Measurements from ENCODE around the gene MAPK1.

MAPK1 gene

GRCh38 chr22:21904250-21904789 is 36.9 kb upstream of the MAPK1 start:
- no peak for ATAC-seq
- TF ChIP-seq ZNF70 (CRISPR knock-in tag; IDR thresholded peaks at IDR 0.05) (no peak), ZC3H10 (CRISPR knock-in tag; IDR thresholded peaks at IDR 0.05) (no peak), ARNTL (CRISPR knock-in tag; IDR thresholded peaks at IDR 0.05; ENCODE audit: borderline replicate concordance, low read depth) (no peak), ZNF565 (CRISPR knock-in tag; conservative IDR thresholded peaks at IDR 0.05; ENCODE audit: low read depth) (no peak)
- TF ChIP-seq, protein P1, sequence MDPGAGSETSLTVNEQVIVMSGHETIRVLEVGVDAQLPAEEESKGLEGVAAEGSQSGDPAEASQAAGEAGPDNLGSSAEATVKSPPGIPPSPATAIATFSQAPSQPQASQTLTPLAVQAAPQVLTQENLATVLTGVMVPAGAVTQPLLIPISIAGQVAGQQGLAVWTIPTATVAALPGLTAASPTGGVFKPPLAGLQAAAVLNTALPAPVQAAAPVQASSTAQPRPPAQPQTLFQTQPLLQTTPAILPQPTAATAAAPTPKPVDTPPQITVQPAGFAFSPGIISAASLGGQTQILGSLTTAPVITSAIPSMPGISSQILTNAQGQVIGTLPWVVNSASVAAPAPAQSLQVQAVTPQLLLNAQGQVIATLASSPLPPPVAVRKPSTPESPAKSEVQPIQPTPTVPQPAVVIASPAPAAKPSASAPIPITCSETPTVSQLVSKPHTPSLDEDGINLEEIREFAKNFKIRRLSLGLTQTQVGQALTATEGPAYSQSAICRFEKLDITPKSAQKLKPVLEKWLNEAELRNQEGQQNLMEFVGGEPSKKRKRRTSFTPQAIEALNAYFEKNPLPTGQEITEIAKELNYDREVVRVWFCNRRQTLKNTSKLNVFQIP (CRISPR knock-in tag; IDR thresholded peaks at IDR 0.05; ENCODE audit: borderline replicate concordance, low read depth): no peak

GRCh38 chr22:21903283-21903682 is 35.8 kb upstream of the MAPK1 start:
- TF ChIP-seq ARNTL (CRISPR knock-in tag; IDR thresholded peaks at IDR 0.05; ENCODE audit: borderline replicate concordance, low read depth): no peak
- TF ChIP-seq ISL1 (CRISPR knock-in tag; IDR thresholded peaks at IDR 0.05): no peak
- no peak for TF ChIP-seq TCF4 (CRISPR knock-in tag; IDR thresholded peaks at IDR 0.05; ENCODE audit: borderline replicate concordance)
- no peak for TF ChIP-seq CSRNP3 (CRISPR knock-in tag; IDR thresholded peaks at IDR 0.05)
- TF ChIP-seq SNAI2 (CRISPR knock-in tag; IDR thresholded peaks at IDR 0.05): no peak
- TF ChIP-seq ZC3H10 (CRISPR knock-in tag; IDR thresholded peaks at IDR 0.05): no peak
- TF ChIP-seq BACH2 (CRISPR knock-in tag; IDR thresholded peaks at IDR 0.05; ENCODE audit: borderline replicate concordance): no peak
- TF ChIP-seq RARB (CRISPR knock-in tag; IDR thresholded peaks at IDR 0.05): no peak
- TF ChIP-seq ESRRG (CRISPR knock-in tag; IDR thresholded peaks at IDR 0.05): no peak
- TF ChIP-seq, protein P1 (CRISPR knock-in tag; IDR thresholded peaks at IDR 0.05; ENCODE audit: borderline replicate concordance, low read depth): no peak
- no peak for TF ChIP-seq ZNF565 (CRISPR knock-in tag; conservative IDR thresholded peaks at IDR 0.05; ENCODE audit: low read depth)
- TF ChIP-seq ZFP3 (CRISPR knock-in tag; IDR thresholded peaks at IDR 0.05): no peak
- TF ChIP-seq PPARA (CRISPR knock-in tag; IDR thresholded peaks at IDR 0.05; ENCODE audit: borderline replicate concordance): no peak
- TF ChIP-seq, protein P2, sequence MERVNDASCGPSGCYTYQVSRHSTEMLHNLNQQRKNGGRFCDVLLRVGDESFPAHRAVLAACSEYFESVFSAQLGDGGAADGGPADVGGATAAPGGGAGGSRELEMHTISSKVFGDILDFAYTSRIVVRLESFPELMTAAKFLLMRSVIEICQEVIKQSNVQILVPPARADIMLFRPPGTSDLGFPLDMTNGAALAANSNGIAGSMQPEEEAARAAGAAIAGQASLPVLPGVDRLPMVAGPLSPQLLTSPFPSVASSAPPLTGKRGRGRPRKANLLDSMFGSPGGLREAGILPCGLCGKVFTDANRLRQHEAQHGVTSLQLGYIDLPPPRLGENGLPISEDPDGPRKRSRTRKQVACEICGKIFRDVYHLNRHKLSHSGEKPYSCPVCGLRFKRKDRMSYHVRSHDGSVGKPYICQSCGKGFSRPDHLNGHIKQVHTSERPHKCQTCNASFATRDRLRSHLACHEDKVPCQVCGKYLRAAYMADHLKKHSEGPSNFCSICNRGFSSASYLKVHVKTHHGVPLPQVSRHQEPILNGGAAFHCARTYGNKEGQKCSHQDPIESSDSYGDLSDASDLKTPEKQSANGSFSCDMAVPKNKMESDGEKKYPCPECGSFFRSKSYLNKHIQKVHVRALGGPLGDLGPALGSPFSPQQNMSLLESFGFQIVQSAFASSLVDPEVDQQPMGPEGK (CRISPR knock-in tag; IDR thresholded peaks at IDR 0.05; ENCODE audit: borderline replicate concordance): no peak
- no peak for TF ChIP-seq TOX (CRISPR knock-in tag; IDR thresholded peaks at IDR 0.05; ENCODE audit: borderline replicate concordance)
- ATAC-seq: no peak

DNA sequence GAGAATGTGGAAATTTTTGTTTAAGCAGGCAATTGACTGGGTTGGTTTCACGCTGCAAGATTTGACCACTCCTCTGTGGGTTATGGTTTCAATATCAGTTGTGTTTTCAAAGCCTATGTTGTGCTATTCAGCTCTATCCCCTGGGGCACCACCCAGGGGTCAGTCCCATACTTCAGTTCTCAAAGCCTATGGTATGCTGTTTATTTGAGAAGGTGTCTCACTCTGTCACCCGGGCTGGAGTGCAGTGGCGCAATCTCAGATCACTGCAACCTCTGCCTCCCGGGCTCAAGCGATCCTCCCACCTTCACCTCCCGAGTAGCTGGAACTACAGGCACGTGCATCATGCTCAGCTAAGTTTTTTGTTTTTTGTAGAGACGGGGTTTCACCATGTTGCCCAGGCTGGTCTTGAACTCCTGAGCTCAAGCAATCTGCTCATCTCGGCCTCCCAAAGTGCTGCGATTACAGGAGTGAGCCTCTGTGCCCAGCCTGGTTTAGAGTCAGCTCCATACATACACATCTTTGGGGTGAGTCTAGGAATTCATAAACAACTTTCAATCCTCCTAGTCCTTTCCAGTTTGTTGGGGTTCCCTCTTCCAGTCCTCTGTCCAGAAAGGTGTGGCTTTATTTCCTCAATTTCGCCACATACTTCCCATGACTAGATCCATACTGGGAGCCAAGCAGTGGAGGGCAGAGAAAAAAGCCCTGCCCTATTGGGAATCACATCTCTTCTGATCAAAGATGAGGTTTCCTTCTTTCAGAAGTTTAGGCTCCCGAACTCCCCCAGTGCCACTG is 35.0 kb upstream of the MAPK1 start:
- ATAC-seq: no peak
- TF ChIP-seq CSDC2 (CRISPR knock-in tag; IDR thresholded peaks at IDR 0.05): no peak
- no peak for TF ChIP-seq ZNF565 (CRISPR knock-in tag; conservative IDR thresholded peaks at IDR 0.05; ENCODE audit: low read depth)
- TF ChIP-seq, protein P3, sequence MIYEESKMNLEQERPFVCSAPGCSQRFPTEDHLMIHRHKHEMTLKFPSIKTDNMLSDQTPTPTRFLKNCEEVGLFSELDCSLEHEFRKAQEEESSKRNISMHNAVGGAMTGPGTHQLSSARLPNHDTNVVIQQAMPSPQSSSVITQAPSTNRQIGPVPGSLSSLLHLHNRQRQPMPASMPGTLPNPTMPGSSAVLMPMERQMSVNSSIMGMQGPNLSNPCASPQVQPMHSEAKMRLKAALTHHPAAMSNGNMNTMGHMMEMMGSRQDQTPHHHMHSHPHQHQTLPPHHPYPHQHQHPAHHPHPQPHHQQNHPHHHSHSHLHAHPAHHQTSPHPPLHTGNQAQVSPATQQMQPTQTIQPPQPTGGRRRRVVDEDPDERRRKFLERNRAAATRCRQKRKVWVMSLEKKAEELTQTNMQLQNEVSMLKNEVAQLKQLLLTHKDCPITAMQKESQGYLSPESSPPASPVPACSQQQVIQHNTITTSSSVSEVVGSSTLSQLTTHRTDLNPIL (CRISPR knock-in tag; IDR thresholded peaks at IDR 0.05; ENCODE audit: low read depth): no peak
- no peak for TF ChIP-seq RARB (CRISPR knock-in tag; IDR thresholded peaks at IDR 0.05)
- no peak for TF ChIP-seq ESRRG (CRISPR knock-in tag; IDR thresholded peaks at IDR 0.05)
- no peak for TF ChIP-seq SNAI2 (CRISPR knock-in tag; IDR thresholded peaks at IDR 0.05)
- no peak for TF ChIP-seq TOX (CRISPR knock-in tag; IDR thresholded peaks at IDR 0.05; ENCODE audit: borderline replicate concordance)
- TF ChIP-seq, protein P1 (CRISPR knock-in tag; IDR thresholded peaks at IDR 0.05; ENCODE audit: borderline replicate concordance, low read depth): no peak
- TF ChIP-seq PPARA (CRISPR knock-in tag; IDR thresholded peaks at IDR 0.05; ENCODE audit: borderline replicate concordance): no peak

Measured in SK-N-SH treated with all-trans-retinoic acid at 6 μM for 48 hours (cell line).